ENCODE data around the gene XYLT1.

DNA sequence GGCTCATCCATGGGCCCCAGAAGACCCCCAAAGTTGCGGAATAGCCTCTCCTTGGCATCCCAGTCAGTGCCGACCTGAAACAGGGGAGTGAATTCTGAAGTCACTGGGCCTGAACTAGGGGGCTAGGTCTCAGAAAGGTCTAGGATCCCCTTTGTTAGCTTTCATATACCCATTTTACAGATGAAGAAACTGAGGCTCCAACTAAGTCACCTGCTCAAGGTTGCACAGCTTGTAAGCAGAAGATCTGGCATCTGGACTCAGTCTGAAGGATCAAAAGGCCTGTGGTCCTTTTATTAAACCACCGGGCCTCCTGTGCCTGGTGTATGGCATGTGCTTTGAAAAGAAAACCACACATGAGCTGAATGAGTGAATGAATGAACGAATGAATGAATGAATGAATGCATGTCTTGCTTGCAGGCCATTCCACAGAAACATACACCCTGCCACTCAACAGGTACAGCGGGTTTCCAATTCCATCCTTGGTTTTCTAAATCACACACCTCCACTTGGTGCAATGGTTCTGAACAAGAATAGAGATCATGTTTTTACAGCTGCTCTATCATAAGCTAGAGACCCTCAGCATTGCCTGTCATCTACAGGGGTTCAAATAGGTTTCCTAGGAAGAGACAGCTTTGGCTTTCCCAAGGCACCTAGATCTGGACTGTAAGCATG, 352.7 kb downstream of the XYLT1 start:
- no peak for TF ChIP-seq EGR1 (IDR thresholded peaks at IDR 0.05)
- no peak for TF ChIP-seq TAF1 (IDR thresholded peaks at IDR 0.05; ENCODE audit: low read depth)
- TF ChIP-seq TCF12 (IDR thresholded peaks at IDR 0.05; ENCODE audit: low read depth), result no peak
- no peak for TF ChIP-seq CEBPB (IDR thresholded peaks at IDR 0.05)
- no peak for TF ChIP-seq YY1 (IDR thresholded peaks at IDR 0.05; ENCODE audit: low read depth)
- no peak for TF ChIP-seq CREB1 (IDR thresholded peaks at IDR 0.05; ENCODE audit: low read depth)
- no peak for TF ChIP-seq RAD21 (IDR thresholded peaks at IDR 0.05; ENCODE audit: low read depth)
- no peak for TF ChIP-seq REST (IDR thresholded peaks at IDR 0.05; ENCODE audit: low read depth)
- TF ChIP-seq EP300 (IDR thresholded peaks at IDR 0.05; ENCODE audit: borderline replicate concordance), result no peak

All from Ishikawa (cell line).